NCI-H1694 treated with DMSO at 0.1 percent for 48 hours (cell line): Measurements from ENCODE around the gene PPP2R1A.
"Not testable (repeated sequence)": the region's sequence is repeated elsewhere in the genome, so short reads cannot be mapped to it uniquely, and the experiment has no call there.

Experiments
- DNase-seq: peaks from one replicate; lab custom pipeline; 2025; lab: John Stamatoyannopoulos, UW

PPP2R1A gene

DNA sequence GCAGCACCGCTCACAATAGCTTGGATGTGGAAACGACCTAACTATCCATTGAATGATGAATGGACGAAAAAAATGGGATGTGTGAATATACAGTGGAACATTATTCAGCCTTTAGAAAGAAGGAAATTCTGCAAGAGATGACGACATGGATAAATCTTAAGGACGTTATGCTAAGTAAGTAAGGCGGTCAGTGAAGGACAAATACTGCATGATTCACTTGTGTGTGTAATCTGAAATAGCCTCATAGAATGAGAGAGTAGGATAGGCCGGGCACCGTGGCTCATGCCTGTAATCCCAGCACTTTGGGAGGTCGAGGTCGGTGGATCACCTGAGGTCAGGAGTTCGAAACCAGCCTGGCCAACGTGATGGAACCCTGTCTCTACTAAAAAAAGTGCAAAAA is 54.2 kb downstream of the PPP2R1A start:
- no peak for DNase-seq

- DNase-seq = no peak
Observed at GRCh38 chr19:52248241-52248640, 58.4 kb downstream of the PPP2R1A start.

DNA sequence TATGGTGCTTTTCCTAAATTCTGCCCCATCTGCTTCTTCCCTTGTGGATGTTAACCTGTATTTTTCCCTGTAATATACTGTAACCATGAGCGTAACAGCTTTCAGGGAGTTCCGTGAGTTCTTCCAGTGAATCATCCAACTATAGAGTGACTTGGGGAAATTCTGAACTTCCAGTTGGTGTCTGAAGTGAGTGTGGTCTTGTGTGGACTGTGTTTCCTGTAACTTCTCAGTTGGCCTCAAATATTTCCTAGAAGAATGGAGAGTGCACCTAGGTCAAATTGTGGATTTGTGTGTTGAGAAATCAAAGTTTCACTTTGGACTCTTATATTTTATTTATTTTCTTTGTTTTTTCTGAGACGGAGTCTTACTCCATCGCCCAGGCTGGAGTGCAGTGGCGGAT is 68.6 kb downstream of the PPP2R1A start:
- DNase-seq = no peak

- DNase-seq = not testable (repeated sequence)
Observed at GRCh38 chr19:52265556-52265955, 75.7 kb downstream of the PPP2R1A start.

- DNase-seq = peak; percentile 91
Observed at GRCh38 chr19:52269338-52270261, 79.7 kb downstream of the PPP2R1A start, which contains the start of gene ZNF766. ZNF766 (plus strand) TSS chr19:52269587; CDS start chr19:52269614, 27 bp downstream.

GRCh38 chr19:52270266-52270885 is 80.5 kb downstream of the PPP2R1A start:
- no peak for DNase-seq

GRCh38 chr19:52273301-52273700 is 83.4 kb downstream of the PPP2R1A start:
- no peak for DNase-seq

DNA sequence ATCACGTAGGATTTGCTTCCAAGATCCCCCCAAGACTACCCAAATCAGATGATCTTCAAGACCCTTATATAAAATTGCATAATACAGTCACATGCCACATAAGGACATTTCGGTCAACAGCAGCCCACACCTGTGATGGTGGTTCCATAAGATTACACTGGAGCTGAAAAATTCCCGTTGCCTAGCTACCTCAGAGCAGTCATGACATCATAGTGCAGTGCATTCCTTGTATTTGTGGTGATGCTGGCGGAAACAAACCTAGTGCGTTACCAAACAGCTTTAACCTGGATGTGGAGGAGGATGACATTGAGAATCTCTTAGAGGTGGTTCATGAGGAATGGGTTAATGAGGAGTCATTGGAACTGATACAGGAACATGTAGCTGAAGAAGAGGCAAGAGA is 84.3 kb downstream of the PPP2R1A start:
- DNase-seq = no peak

DNA sequence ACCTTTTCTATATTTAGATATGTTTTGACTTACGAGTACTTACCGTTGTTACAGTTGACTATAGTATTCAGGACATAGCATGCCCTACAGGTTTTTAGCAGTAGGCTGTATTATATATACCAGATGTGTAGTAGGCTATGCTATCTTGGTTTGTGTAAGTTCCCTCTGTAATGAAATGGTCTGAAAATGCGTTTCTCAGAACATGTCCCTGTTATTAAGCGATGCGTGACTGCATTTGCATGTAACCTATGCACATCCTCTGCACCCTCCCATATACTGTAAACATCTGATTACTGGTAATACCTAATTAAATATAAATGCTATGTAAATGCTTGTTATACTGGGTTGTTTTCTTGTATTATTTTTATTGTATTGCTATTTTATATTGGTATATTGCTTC is 86.1 kb downstream of the PPP2R1A start:
- no peak for DNase-seq

GRCh38 chr19:52277471-52277870 is 87.6 kb downstream of the PPP2R1A start:
- DNase-seq = no peak
